CD4-positive, alpha-beta T cell (primary cell): Measurements from ENCODE around the gene PANX2. TPM values are rescaled to one million over a fixed set of nuclear protein-coding genes. Genes with fewer than 3 reads are reported as not detected.

Experiments
- ATAC-seq: fragments of 200-7000 bp; cut with Tn5 transposase; one replicate; pipeline ENCODE4 v1.10.0; 2022; ENCODE audit warnings: mild to moderate bottlenecking; ENCODE audit not compliant: poor library complexity
- CTCF ChIA-PET: fragments of 350-600 bp; sonication (Branson Sonifier 250); formaldehyde crosslinking; loops from one replicate; lab custom pipeline; 2021; ENCODE audit warnings: antibody characterized with exemption, inconsistent platforms; lab: Charles Lee
- POLR2A ChIA-PET: fragments of 350-600 bp; sonication (Branson Sonifier 250); formaldehyde crosslinking; loops from one replicate; lab custom pipeline; 2021; ENCODE audit warnings: antibody characterized with exemption, inconsistent platforms; lab: Charles Lee
- DNase-seq, 14 experiments: peaks; one replicate each; pipeline ENCODE4 v3.0.0-alpha.2; 2013 to 2020; ENCODE audit warnings: mixed read lengths in 2 of 14
- H3K27ac ChIP-seq, 2 donors: one replicate each; pipeline versions ENCODE4 v1.5.1 to v1.7.0; 2013; ENCODE audit warnings: low read length in 2 of 2, low read depth in 1 of 2, mild to moderate bottlenecking in 1 of 2
- H3K27me3 ChIP-seq, 2 experiments: 1 replicate in 1 of 2; 2 replicates in 1 of 2; pipeline versions ENCODE4 v1.6.1 to v1.7.0; 2013; ENCODE audit warnings: low read length in 2 of 2, control low read depth in 1 of 2, mild to moderate bottlenecking in 1 of 2, moderate library complexity in 1 of 2; ENCODE audit not compliant: insufficient read depth in 2 of 2, control insufficient read depth in 1 of 2
- H3K36me3 ChIP-seq: one replicate; pipeline ENCODE4 v1.6.1; 2013; ENCODE audit warnings: low read length, control low read depth; ENCODE audit not compliant: insufficient read depth
- H3K4me1 ChIP-seq: one replicate; pipeline ENCODE4 v1.6.1; 2013; ENCODE audit warnings: low read length, control low read depth; ENCODE audit not compliant: insufficient read depth
- H3K4me3 ChIP-seq: one replicate; pipeline ENCODE4 v1.5.1; 2013; ENCODE audit warnings: mild to moderate bottlenecking, low read length, moderate library complexity
- H3K9me3 ChIP-seq, 2 experiments: 1 replicate in 1 of 2; 2 replicates in 1 of 2; pipeline versions ENCODE4 v1.6.1 to v1.7.0; 2013; ENCODE audit warnings: low read length in 2 of 2, mild to moderate bottlenecking in 2 of 2, control low read depth in 1 of 2, moderate library complexity in 1 of 2; ENCODE audit not compliant: control insufficient read depth in 1 of 2, insufficient read depth in 1 of 2
- H3K27ac Mint-ChIP-seq: one replicate; pipeline ENCODE4 v1.8.0; 2020; ENCODE audit warnings: mixed read lengths
- H3K27me3 Mint-ChIP-seq: one replicate; pipeline ENCODE4 v1.8.0; 2021; ENCODE audit warnings: mixed read lengths
- H3K36me3 Mint-ChIP-seq: one replicate; pipeline ENCODE4 v1.8.0; 2021; ENCODE audit warnings: low read depth, mixed read lengths
- H3K4me1 Mint-ChIP-seq: one replicate; pipeline ENCODE4 v1.8.0; 2021; ENCODE audit warnings: low read depth, mixed read lengths
- H3K4me3 Mint-ChIP-seq: one replicate; pipeline ENCODE4 v1.8.0; 2020; ENCODE audit warnings: mild to moderate bottlenecking, mixed read lengths
- H3K9me3 Mint-ChIP-seq: one replicate; pipeline ENCODE4 v1.8.0; 2020; ENCODE audit warnings: mixed read lengths
- CTCF ChIP-seq: fragments of 200-600 bp; IDR thresholded peaks from one replicate; pipeline ENCODE4 v1.8.0; 2022; ENCODE audit warnings: antibody characterized with exemption, mild to moderate bottlenecking
- intact Hi-C, 2 experiments: fragments of 100-400 bp; cut with DNase I in 1 of 2; cut with micrococcal nuclease in 1 of 2; formaldehyde crosslinking; loops; one replicate each; pipeline versions ENCODE4 v1.15.1 to v1.9.0; 2023 to 2025; cut with DNase I, micrococcal nuclease
- polyA plus RNA-seq, 2 donors: library from polyadenylated mRNA; unstranded; fragments of 120-200 nt; gene quantifications; one replicate each; pipeline ENCODE4 v1.2.1, GENCODE V29; 2013
- total RNA-seq, 174 experiments: library from RNA in 2 of 174; stranded (reverse) in 2 of 174; gene quantifications; one replicate each; pipeline ENCODE4 v1.2.3 and lab custom pipeline; 2021 to 2026

The PANX2 gene
- under 1 TPM; 0.11 to 0.16 TPM for total RNA-seq
- polyA plus RNA-seq (2013, experiment 1 of 2): 0.04 TPM
- 0.07 TPM for polyA plus RNA-seq (2013, experiment 2 of 2)
- total RNA-seq (lab: John Stamatoyannopoulos, UW): 0 to 4.7 (median 0.33) reads per million in 172 experiments

- intact Hi-C loops: loop anchor here in 1 of 2 experiments (5.0 kb wide), 1 partner anchor 37 kb away; no protein-coding TSS in a partner anchor
- H3K9me3 ChIP-seq: peaks cover 0 to 22% of the 10 kb centered on the region in 2 experiments
- no peak within 1 kb of the TSS for H3K4me3 ChIP-seq
- Mint-ChIP-seq H3K4me3 (peak within 1 kb of the TSS; percentile 70), H3K36me3 (no peaks in the 10 kb centered on the region), H3K9me3 (no peaks in the 10 kb centered on the region), H3K4me1 (peaks cover 10% of the 10 kb centered on the region), H3K27ac (no peak within 1 kb of the TSS), H3K27me3 (peaks cover 40% of the 10 kb centered on the region)
- ATAC-seq (no peak), DNase-seq (peak in 1 of 14 experiments; percentile 25)
- H3K27ac ChIP-seq: no peak within 1 kb of the TSS
- H3K4me1 ChIP-seq: peaks cover 12% of the 10 kb centered on the region
- TF ChIP-seq CTCF: no peak
- ChIA-PET CTCF (no interaction called here), POLR2A (interaction anchor here (1.4 kb wide), 1 partner anchor 19 kb away, joined by 3 read pairs; no protein-coding TSS in a partner anchor)
- no peaks in the 10 kb centered on the region for H3K36me3 ChIP-seq
- peaks cover 29 to 39% of the 10 kb centered on the region in 2 experiments for H3K27me3 ChIP-seq
These were observed at the start of gene PANX2 for GRCh38 chr22:50170453-50171318. PANX2 (plus strand) TSS chr22:50170731; CDS start chr22:50170731, 0 bp downstream.

GRCh38 chr22:50121202-50121740, 49.3 kb upstream of the PANX2 start:
- no peak overlapping the region for H3K27ac Mint-ChIP-seq
- POLR2A ChIA-PET: no interaction called here
- ATAC-seq: no peak

More at GRCh38 chr22:50121202-50121740, 49.3 kb upstream of the PANX2 start:
- no peak for TF ChIP-seq CTCF
- peaks cover 0 to 6% of the 10 kb centered on the region in 2 experiments for H3K27me3 ChIP-seq
- no peaks in the 10 kb centered on the region for H3K36me3 ChIP-seq
- H3K4me3 ChIP-seq: no peak overlapping the region
- no peak for DNase-seq
- CTCF ChIA-PET: no interaction called here
- H3K9me3 Mint-ChIP-seq: peaks cover 10% of the 10 kb centered on the region
- H3K4me1 ChIP-seq: no peaks in the 10 kb centered on the region
- H3K4me3 Mint-ChIP-seq: no peak overlapping the region
- no peaks in the 10 kb centered on the region for H3K4me1 Mint-ChIP-seq
- H3K27me3 Mint-ChIP-seq: peaks cover 23% of the 10 kb centered on the region
- H3K9me3 ChIP-seq: peaks cover 10 to 31% of the 10 kb centered on the region in 2 experiments
- no peaks in the 10 kb centered on the region for H3K36me3 Mint-ChIP-seq
- no peak overlapping the region for H3K27ac ChIP-seq
- intact Hi-C loops: no loop called here
